Measurements from ENCODE around the gene NXNL1. TPM values are rescaled to one million over a fixed set of nuclear protein-coding genes. Genes with fewer than 3 reads are reported as not detected.

NXNL1 gene
- total and polyA plus RNA-seq, 2 experiments from 2014 or later, result not detected

GRCh38 chr19:17419154-17419620 lies 41.5 kb downstream of the NXNL1 start (continued):
- TF ChIP-seq ZNF462 (CRISPR knock-in tag; IDR thresholded peaks at IDR 0.05) (no peak), POLR2AphosphoS5 (IDR thresholded peaks at IDR 0.05; ENCODE audit: low read depth) (no peak), JUNB (IDR thresholded peaks at IDR 0.05; ENCODE audit: unreplicated experiment) (no peak), EZH2 (IDR thresholded peaks at IDR 0.05; ENCODE audit: low read depth, unreplicated experiment) (no peak), EZH2phosphoT487 (IDR thresholded peaks at IDR 0.05; ENCODE audit: unreplicated experiment) (no peak), CREB1 (CRISPR knock-in tag; IDR thresholded peaks at IDR 0.05; ENCODE audit: low read depth) (no peak), NANOG (IDR thresholded peaks at IDR 0.05; ENCODE audit: borderline replicate concordance) (no peak), STAT1 (IDR thresholded peaks at IDR 0.05; ENCODE audit: unreplicated experiment) (no peak), REST (IDR thresholded peaks at IDR 0.05; ENCODE audit: unreplicated experiment) (no peak), ZNF331 (CRISPR knock-in tag; IDR thresholded peaks at IDR 0.05; ENCODE audit: low read depth) (no peak)
